GM19372 (cell line): ENCODE data around the gene LATS2.

ENCODE experiments used
- ATAC-seq: cut with Tn5 transposase; IDR thresholded peaks from one replicate; pipeline ENCODE4 v1.9.1; 2021; ENCODE audit warnings: mild to moderate bottlenecking, low read depth, moderate library complexity; ENCODE audit not compliant: unreplicated experiment

Gene LATS2

GRCh38 chr13:20924758-20925394 lies 136.5 kb downstream of the LATS2 start:
- ATAC-seq = no peak

GRCh38 chr13:20923272-20923671 lies 138.1 kb downstream of the LATS2 start:
- ATAC-seq = no peak
